ENCODE data around the gene ELFN1.

The ELFN1 gene

GRCh38 chr7:1729183-1729582 is 59.1 kb downstream of the ELFN1 start:
- DNase-seq, result no peak

DNA sequence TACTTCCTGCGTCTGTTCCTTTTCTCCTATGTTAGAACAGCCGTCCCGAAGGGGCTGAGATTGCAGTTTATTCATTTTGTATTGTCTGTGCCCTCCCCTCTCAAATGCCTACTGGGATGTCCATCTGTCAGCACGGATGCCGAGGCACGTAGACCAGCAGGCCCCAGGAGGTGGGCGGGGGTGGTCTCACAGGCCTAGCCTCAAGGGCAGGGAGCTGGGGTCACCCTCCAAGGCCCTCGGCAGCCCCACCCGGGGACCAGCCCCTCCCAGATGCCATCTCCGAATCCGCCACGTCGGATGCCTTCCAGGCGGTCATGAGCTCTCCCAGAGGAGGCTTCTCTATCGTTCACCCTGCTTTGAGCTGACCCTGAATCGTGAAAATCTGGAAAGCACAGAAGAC is 59.7 kb downstream of the ELFN1 start:
- no peak for DNase-seq

- no peak for DNase-seq
These were observed 62.0 kb downstream of the ELFN1 start for GRCh38 chr7:1732072-1732471.

DNA sequence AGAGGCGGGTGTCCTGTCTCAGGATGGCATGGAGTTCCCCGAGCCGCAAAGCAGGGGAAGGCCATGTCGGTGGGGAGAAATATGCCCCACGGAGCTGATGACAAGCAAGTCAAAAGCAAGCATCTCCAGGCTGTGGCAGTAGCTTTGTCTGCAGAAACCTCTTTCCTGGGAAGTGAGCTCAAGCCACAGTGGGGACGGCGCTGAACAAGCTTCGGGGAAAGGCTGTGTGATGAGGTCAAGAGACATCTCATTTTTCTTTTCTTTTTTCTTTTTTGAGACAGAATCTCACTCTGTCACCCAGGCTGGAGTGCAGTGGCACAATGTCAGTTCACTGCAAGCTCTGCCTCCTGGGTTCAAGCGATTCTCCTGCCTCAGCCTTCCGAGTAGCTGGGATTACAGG is 62.6 kb downstream of the ELFN1 start:
- no peak for DNase-seq

DNA sequence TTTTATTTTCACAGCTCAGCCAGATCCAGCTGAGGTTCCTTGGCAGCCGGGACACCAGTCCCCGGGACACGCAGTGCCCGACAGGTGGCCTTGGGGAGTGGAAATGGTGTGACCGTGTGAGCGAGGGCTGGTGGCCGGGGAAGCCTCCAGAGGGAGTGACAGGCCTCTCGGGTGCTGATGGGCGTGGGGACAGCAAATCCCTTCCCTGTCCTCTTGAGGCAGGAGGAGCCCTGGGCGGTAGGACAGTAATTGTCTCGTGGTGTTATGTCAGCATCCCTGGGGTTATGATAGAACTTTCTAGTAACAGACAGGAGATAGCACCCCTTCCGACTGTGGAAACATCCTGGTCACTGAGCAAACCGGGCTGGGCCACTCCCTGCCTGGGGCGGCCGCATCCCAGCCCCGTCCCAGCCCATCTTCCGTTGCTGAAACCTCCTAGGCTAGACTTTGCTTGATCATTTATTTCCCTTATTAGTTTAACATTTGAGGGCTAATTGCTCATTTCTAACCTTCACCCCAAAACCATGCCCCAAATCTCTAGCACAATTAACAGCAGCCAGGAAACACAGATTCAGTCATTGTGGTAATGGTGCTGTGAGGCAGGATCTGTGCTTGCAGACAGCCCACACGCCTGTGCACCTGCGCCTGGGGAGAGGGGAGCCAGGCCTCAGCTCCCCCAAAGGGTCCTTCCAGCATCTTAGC is 63.3 kb downstream of the ELFN1 start:
- DNase-seq, result no peak

DNA sequence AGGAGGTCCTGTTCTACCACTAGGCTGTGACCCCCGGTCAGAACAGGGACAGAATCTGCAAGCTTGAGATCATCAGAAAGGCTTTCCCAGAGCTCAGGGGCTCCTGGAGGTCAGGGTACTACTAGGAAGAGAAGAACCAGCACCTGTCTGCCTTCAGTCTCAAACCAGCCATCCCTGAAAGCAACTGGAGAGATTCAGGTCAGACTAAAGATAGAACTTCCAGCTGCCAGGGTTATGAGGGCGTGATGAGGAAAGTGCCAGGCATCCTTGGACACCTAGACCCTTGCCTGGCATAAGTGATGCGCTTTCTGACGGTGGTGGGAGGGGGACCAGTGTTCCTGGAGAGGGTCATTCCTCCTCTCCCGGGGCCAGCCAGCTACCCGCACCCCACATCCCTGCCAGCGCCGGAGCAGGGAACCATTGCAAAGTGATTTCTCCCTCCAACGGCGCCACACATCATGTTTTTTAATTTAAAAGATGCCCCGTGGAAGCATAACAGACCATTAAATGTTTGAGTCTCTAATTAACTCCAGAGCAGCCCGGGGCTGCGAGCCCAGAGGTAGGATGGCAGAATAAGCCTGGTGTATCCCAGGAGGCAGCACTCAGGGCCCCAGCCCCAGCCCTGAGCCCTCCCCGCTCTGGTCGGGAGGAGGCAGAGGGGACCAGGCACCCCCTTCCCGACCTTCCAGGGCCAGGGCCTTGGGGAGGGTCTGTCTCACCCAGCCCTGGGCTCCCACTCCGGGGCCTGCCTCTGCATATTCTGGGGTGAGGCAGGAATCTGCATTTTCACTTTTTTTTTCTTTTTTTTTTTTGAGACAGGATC is 64.0 kb downstream of the ELFN1 start:
- no peak for DNase-seq

DNA sequence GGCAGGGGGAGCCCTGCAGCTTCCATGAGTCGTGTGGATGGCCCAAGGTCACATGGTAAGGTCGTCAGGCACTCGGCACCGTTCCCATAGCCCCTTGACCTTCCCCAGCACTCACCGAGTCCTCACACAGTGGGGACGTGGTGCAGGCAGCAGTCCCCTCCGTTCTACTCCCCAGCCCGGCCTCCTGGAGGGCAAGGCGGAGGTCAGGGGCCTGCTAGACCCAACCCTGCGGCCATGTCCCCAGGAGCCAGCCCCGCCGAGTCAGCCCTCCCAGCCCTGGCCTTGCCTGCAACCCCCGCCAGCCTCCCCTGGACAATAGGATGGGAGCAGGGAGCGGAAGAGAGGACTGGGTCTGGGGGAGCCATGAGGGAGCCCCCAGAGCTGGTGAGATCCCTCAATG is 65.2 kb downstream of the ELFN1 start:
- DNase-seq, result no peak

DNA sequence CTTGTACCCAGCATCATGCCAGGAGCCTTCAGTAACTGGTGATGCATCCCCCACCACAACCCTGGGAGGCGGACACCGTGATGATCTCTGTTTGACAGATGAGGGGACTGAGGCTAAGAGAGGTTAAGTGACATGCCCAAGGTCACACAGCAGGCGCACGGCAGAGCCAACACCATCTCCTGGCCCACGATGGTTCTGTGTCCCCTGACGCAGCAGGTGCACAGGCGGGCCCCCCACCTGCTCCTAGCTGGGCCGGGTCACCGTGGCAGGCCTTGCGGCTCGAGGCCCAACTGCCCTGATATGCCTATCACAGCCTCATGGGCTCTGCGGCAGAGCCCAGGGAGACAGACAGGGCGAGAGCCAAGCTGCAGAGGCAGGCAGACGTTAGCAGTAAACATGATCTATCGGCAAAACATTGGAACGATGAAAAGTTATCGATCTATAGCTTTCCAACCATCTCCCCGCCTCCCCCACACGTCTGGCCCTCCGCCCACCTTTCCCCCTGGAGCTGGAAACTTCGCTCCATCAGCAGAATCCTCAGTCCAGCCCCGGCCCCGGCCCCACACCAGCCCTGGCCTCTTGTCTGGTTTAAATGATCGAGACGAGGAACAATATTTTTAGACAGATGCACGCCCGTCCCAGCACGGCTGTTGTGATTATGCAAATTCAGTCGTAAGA is 65.9 kb downstream of the ELFN1 start:
- DNase-seq, result no peak

- no peak for DNase-seq
These were observed 66.4 kb downstream of the ELFN1 start for GRCh38 chr7:1736484-1736817.

DNA sequence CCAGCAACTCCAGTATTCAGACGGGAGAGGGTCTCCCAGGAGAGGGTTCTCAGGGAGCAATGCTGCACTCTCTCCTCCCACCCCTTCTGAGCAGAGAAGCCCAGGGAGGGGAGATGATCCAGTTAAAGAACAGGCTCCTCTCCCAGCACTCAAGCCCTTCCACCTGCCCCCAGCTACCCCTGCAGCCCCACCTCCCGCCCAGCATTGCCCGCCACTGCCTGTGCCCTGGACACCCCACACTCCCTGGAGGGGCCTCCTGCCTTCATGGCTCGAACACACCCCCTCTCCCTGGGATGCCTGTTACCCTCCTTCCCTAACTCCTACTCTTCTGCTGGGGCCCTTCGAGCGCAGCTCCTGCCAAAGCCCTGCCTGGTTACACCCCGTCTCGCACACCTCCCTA is 66.8 kb downstream of the ELFN1 start:
- no peak for DNase-seq

DNA sequence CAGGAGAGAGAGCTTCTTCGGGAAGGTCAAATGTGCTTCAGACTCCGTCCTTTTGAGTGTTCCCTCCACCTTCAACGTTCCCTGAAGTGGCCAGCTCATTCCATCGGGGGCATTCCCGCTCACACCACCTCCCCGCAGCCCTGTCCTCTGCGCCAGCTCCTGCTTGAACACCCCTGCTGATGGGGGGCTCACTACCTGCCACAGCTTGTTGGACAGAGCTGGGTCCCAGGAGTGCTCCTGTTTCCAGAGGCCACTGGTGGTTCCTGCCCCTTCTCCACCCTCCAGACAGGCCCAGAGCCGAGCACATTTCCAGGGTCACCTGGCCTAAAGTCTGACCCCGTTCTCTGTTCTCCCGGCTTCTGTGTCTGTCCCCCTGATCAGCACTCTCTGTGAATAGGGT is 67.4 kb downstream of the ELFN1 start:
- DNase-seq, result no peak

- no peak for DNase-seq
These were observed 67.9 kb downstream of the ELFN1 start for GRCh38 chr7:1737956-1738355.

- no peak for DNase-seq
These were observed 68.4 kb downstream of the ELFN1 start for GRCh38 chr7:1738511-1738910.

- no peak for DNase-seq
These were observed 68.9 kb downstream of the ELFN1 start for GRCh38 chr7:1738956-1739355.

DNA sequence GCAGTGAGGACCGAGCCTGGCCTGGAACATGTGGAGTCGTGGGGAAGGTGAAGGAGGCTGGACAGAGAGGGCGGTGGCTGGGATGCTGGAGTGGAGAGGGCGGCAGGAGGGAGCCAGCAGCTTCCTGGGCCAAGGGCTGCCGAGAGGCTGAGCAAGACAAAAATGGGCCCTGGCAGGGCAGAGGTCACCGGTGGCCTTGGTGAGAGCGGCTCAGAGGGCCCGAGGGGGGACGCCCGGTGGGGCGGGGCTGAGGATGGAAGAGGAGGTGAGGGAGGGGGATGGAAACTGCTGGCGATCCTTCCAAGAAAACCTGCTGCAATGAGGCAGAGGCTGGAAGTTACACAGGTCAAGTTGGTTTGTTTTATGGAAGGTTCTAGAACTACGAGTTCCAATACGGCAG is 69.5 kb downstream of the ELFN1 start:
- DNase-seq, result no peak

GRCh38 chr7:1740214-1740613 is 70.1 kb downstream of the ELFN1 start:
- no peak for DNase-seq

- no peak for DNase-seq
These were observed 71.2 kb downstream of the ELFN1 start for GRCh38 chr7:1741246-1741645.

- DNase-seq, result no peak
These were observed 71.9 kb downstream of the ELFN1 start for GRCh38 chr7:1741751-1742554.

- DNase-seq, result peak; percentile 29
These were observed 72.7 kb downstream of the ELFN1 start for GRCh38 chr7:1742555-1743303.

DNA sequence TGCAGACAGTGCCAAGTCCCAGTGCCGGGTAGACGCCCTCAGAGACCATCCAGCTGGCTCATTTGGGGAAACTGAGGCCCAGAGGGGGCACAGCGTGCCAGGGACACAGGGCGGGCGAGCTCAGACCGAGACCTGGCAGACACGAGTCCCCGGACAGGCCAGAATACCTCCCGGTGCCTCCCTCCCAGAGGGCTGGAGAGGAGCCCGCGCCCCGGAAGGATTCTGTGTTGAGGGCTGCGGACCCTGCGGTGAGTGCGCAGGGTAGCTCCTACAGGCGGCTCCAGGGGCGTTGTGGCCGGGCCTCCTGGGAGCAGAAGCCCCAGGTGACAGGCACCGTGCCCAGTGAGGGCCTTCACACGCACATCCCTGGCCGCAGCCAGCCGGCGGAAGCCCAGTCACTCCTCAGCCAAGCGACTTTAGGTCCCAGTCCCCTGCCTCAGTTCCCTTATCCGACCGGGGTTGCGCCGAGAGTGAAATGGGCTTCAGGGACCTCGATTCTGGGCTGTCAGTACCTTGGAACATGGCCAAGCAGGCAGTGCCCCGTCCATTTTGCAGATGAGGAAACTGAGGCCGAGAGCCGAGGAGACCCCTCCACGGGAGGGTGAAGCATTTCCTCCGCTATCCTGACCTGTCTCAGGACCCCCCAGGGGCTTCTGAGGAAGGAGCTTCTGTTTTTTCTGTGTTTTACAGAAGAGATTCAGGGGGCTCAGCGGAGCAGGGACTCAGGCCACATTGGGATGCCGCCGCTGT is 73.6 kb downstream of the ELFN1 start:
- DNase-seq, result no peak

GRCh38 chr7:1744296-1745017 is 74.4 kb downstream of the ELFN1 start:
- DNase-seq, result no peak
